Uterus (tissue), 4 donors: ENCODE results near the gene CD86. TPM values are rescaled to one million over a fixed set of nuclear protein-coding genes. Genes with fewer than 3 reads are reported as not detected.

ENCODE experiments used
- DNase-seq, 2 donors: peaks; one replicate each; pipeline ENCODE4 v3.0.0-alpha.2; 2019 to 2020
- H3K27ac ChIP-seq, 2 donors: fragments of 200-600 bp; sonication (generic); 1 replicate in 1 of 2; 2 replicates in 1 of 2; pipeline ENCODE4 v1.5.1; 2016 to 2018
- H3K27me3 ChIP-seq, 2 donors: fragments of 200-600 bp; sonication (generic); one replicate each; pipeline ENCODE4 v1.5.1; 2018 to 2019; ENCODE audit warnings: control low read depth in 1 of 2
- H3K36me3 ChIP-seq, 2 donors: fragments of 200-600 bp; sonication (generic); one replicate each; pipeline ENCODE4 v1.5.1; 2019; ENCODE audit warnings: control low read depth in 1 of 2
- H3K4me1 ChIP-seq, 2 donors: fragments of 200-600 bp; sonication (generic); one replicate each; pipeline ENCODE4 v1.5.1; 2018 to 2019; ENCODE audit warnings: control low read depth in 1 of 2
- H3K4me3 ChIP-seq, 2 donors: fragments of 200-600 bp; sonication (generic); 1 replicate in 1 of 2; 2 replicates in 1 of 2; pipeline ENCODE4 v1.5.1; 2018 to 2019; ENCODE audit warnings: mild to moderate bottlenecking in 1 of 2
- H3K9me3 ChIP-seq, 2 donors: fragments of 200-600 bp; sonication (generic); one replicate each; pipeline ENCODE4 v1.5.1; 2019; ENCODE audit warnings: control low read depth in 1 of 2
- CTCF ChIP-seq, 4 experiments: fragments of 200-600 bp in 2 of 4; fragments of 450-650 bp in 2 of 4; sonication (generic) in 2 of 4; IDR thresholded peaks; one replicate each; pipeline ENCODE4 v1.5.1; 2016 to 2019; ENCODE audit warnings: antibody characterized with exemption in 4 of 4, mild to moderate bottlenecking in 2 of 4, moderate library complexity in 1 of 4
- POLR2A ChIP-seq, 2 donors: fragments of 450-650 bp; IDR thresholded peaks; one replicate each; pipeline ENCODE4 v1.6.1; 2016; ENCODE audit warnings: antibody characterized with exemption in 2 of 2, mild to moderate bottlenecking in 1 of 2, moderate library complexity in 1 of 2
- intact Hi-C: fragments of 100-400 bp; cut with DNase I; formaldehyde crosslinking; loops from one replicate; pipeline ENCODE4 v1.15.1; 2023; ENCODE audit warnings: low total_unique reads
- total RNA-seq, 4 donors: library from RNA; depleted of rRNA in 3 of 4; stranded (reverse); fragments of >200 nt in 3 of 4; gene quantifications; one replicate each; pipeline versions ENCODE4 v1.1.0 to v1.2.4, GENCODE V29; 2014 to 2023
- donor health status: DM: yes; HTN: yes; CAD: no.

Gene CD86
- total RNA-seq, 4 donors from 2014 or later = 0.29 to 4.3 (median 3.0) TPM

GRCh38 chr3:122081543-122082247, 26.5 kb downstream of the CD86 start:
- intact Hi-C loops = no loop called here
- Histone ChIP-seq H3K9me3 (no peaks in the 10 kb centered on the region), H3K4me1 (no peaks in the 10 kb centered on the region), H3K27ac (no peak overlapping the region), H3K4me3 (no peak overlapping the region), H3K36me3 (no peaks in the 10 kb centered on the region), H3K27me3 (no peaks in the 10 kb centered on the region)
- DNase-seq = no peak
- TF ChIP-seq CTCF (IDR thresholded peaks at IDR 0.05) (no peak), POLR2A (IDR thresholded peaks at IDR 0.05) (no peak)

GRCh38 chr3:122082357-122082756, 27.2 kb downstream of the CD86 start:
- intact Hi-C loops = no loop called here
- TF ChIP-seq CTCF (IDR thresholded peaks at IDR 0.05) (no peak), POLR2A (IDR thresholded peaks at IDR 0.05) (no peak)

GRCh38 chr3:122084799-122085198, 29.6 kb downstream of the CD86 start:
- Histone ChIP-seq H3K27me3 (no peaks in the 10 kb centered on the region), H3K4me1 (no peaks in the 10 kb centered on the region), H3K36me3 (no peaks in the 10 kb centered on the region), H3K4me3 (no peak overlapping the region), H3K27ac (no peak overlapping the region), H3K9me3 (no peaks in the 10 kb centered on the region)
- no peak for DNase-seq
- TF ChIP-seq CTCF (IDR thresholded peaks at IDR 0.05) (no peak), POLR2A (IDR thresholded peaks at IDR 0.05) (no peak)
- intact Hi-C loops = no loop called here

More at GRCh38 chr3:122082357-122082756, 27.2 kb downstream of the CD86 start:
- H3K27me3 ChIP-seq = no peaks in the 10 kb centered on the region
- DNase-seq = no peak
- no peaks in the 10 kb centered on the region for H3K9me3 ChIP-seq
- H3K27ac ChIP-seq = no peak overlapping the region
- no peaks in the 10 kb centered on the region for H3K36me3 ChIP-seq
- no peaks in the 10 kb centered on the region for H3K4me1 ChIP-seq
- no peak overlapping the region for H3K4me3 ChIP-seq

- Histone ChIP-seq H3K4me3 (no peak overlapping the region), H3K27me3 (no peaks in the 10 kb centered on the region), H3K36me3 (no peaks in the 10 kb centered on the region), H3K9me3 (no peaks in the 10 kb centered on the region), H3K27ac (no peak overlapping the region), H3K4me1 (no peaks in the 10 kb centered on the region)
- intact Hi-C loops = no loop called here
- TF ChIP-seq POLR2A (IDR thresholded peaks at IDR 0.05) (no peak), CTCF (IDR thresholded peaks at IDR 0.05) (no peak)
- no peak for DNase-seq
These were observed 30.5 kb downstream of the CD86 start for GRCh38 chr3:122085673-122086072.

- Histone ChIP-seq H3K4me3 (no peak overlapping the region), H3K27ac (no peak overlapping the region), H3K36me3 (no peaks in the 10 kb centered on the region), H3K27me3 (no peaks in the 10 kb centered on the region), H3K9me3 (no peaks in the 10 kb centered on the region), H3K4me1 (no peaks in the 10 kb centered on the region)
- no peak for DNase-seq
- no peak for TF ChIP-seq POLR2A (IDR thresholded peaks at IDR 0.05)
- TF ChIP-seq CTCF (IDR thresholded peaks at IDR 0.05) = no peak
- intact Hi-C loops = no loop called here
These were observed 33.4 kb downstream of the CD86 start for GRCh38 chr3:122088531-122088930.
